Naive thymus-derived CD4-positive, alpha-beta T cell (primary cell): ENCODE measurements around the gene GGACT. TPM values are rescaled to one million over a fixed set of nuclear protein-coding genes. Genes with fewer than 3 reads are reported as not detected.

Experiments
- ATAC-seq: fragments of 150-1000 bp; cut with Tn5 transposase; 2 replicates; pipeline ENCODE4 v1.10.0; 2021; ENCODE audit warnings: mild to moderate bottlenecking, moderate library complexity
- CTCF ChIA-PET: fragments of 350-600 bp; sonication (Branson Sonifier 250); formaldehyde crosslinking; loops from one replicate; lab custom pipeline; 2021; ENCODE audit warnings: antibody characterized with exemption; lab: Charles Lee
- POLR2A ChIA-PET: fragments of 350-600 bp; sonication (Branson Sonifier 250); formaldehyde crosslinking; loops from one replicate; lab custom pipeline; 2021; ENCODE audit warnings: antibody characterized with exemption, inconsistent platforms; lab: Charles Lee
- DNase-seq, 9 donors: peaks; one replicate each; pipeline versions ENCODE4 v3.0.0 to v3.0.0-alpha.2; 2020 to 2022; ENCODE audit warnings: mixed read lengths in 1 of 9
- H3K27ac ChIP-seq: one replicate; pipeline ENCODE4 v1.7.0; 2013; ENCODE audit warnings: mild to moderate bottlenecking, low read depth, low read length, moderate library complexity
- H3K27me3 ChIP-seq, 2 donors: one replicate each; pipeline ENCODE4 v1.7.0; 2013; ENCODE audit warnings: low read length in 2 of 2, mild to moderate bottlenecking in 2 of 2, moderate library complexity in 2 of 2; ENCODE audit not compliant: control insufficient read depth in 2 of 2, insufficient read depth in 2 of 2
- H3K36me3 ChIP-seq, 3 experiments: 1 replicate in 2 of 3; 2 replicates in 1 of 3; pipeline ENCODE4 v1.7.0; 2013; ENCODE audit warnings: low read length in 3 of 3, mild to moderate bottlenecking in 3 of 3, moderate library complexity in 1 of 3; ENCODE audit not compliant: insufficient read depth in 3 of 3, control insufficient read depth in 2 of 3
- H3K4me1 ChIP-seq, 2 donors: one replicate each; pipeline ENCODE4 v1.7.0; 2013; ENCODE audit warnings: low read length in 2 of 2, mild to moderate bottlenecking in 2 of 2, moderate library complexity in 1 of 2; ENCODE audit not compliant: control insufficient read depth in 2 of 2, insufficient read depth in 2 of 2
- H3K4me3 ChIP-seq: 2 replicates; pipeline ENCODE4 v1.7.0; 2013; ENCODE audit warnings: mild to moderate bottlenecking, low read length
- H3K9me3 ChIP-seq, 3 experiments: 1 replicate in 2 of 3; 2 replicates in 1 of 3; pipeline ENCODE4 v1.7.0; 2013; ENCODE audit warnings: low read length in 3 of 3; ENCODE audit not compliant: control insufficient read depth in 2 of 3
- H3K27ac Mint-ChIP-seq, 9 donors: one replicate each; pipeline ENCODE4 v1.8.0; 2020 to 2022; ENCODE audit warnings: mixed read lengths in 9 of 9, mild to moderate bottlenecking in 8 of 9, moderate library complexity in 5 of 9, inconsistent platforms in 2 of 9
- H3K27me3 Mint-ChIP-seq, 5 donors: one replicate each; pipeline ENCODE4 v1.8.0; 2021 to 2022; ENCODE audit warnings: mixed read lengths in 5 of 5, mild to moderate bottlenecking in 1 of 5
- H3K36me3 Mint-ChIP-seq, 5 donors: one replicate each; pipeline ENCODE4 v1.8.0; 2020 to 2022; ENCODE audit warnings: mixed read lengths in 5 of 5, mild to moderate bottlenecking in 3 of 5, inconsistent platforms in 1 of 5
- H3K4me1 Mint-ChIP-seq, 7 donors: one replicate each; pipeline ENCODE4 v1.8.0; 2020 to 2022; ENCODE audit warnings: mixed read lengths in 7 of 7, mild to moderate bottlenecking in 3 of 7, inconsistent platforms in 1 of 7
- H3K4me3 Mint-ChIP-seq, 10 donors: one replicate each; pipeline ENCODE4 v1.8.0; 2020 to 2022; ENCODE audit warnings: mild to moderate bottlenecking in 10 of 10, mixed read lengths in 10 of 10, moderate library complexity in 6 of 10, inconsistent platforms in 2 of 10
- H3K9me3 Mint-ChIP-seq, 11 donors: one replicate each; pipeline ENCODE4 v1.8.0; 2020 to 2022; ENCODE audit warnings: mixed read lengths in 11 of 11, mild to moderate bottlenecking in 4 of 11, inconsistent platforms in 1 of 11, moderate library complexity in 1 of 11
- intact Hi-C, 2 donors: fragments of 100-400 bp; cut with micrococcal nuclease; formaldehyde crosslinking; loops; one replicate each; pipeline ENCODE4 v1.15.1; 2023
- polyA plus RNA-seq, 2 donors: library from polyadenylated mRNA; unstranded; fragments of 300-500 nt; fragmentation: Illumina TruSeq; gene quantifications; one replicate each; pipeline ENCODE4 v1.2.3, GENCODE V29; 2021
- total RNA-seq, 6 experiments: library from RNA in 5 of 6; stranded (reverse) in 5 of 6; gene quantifications; 1 replicate in 5 of 6; 2 replicates in 1 of 6; pipeline ENCODE4 v1.2.3 and lab custom pipeline; 2021 to 2026

GGACT gene
- total and polyA plus RNA-seq, 7 experiments from 2014 or later, result 4.9 to 10.4 (median 7.4) TPM

GRCh38 chr13:100512422-100512821 lies 76.2 kb downstream of the GGACT start:
- Mint-ChIP-seq H3K27ac (peak overlapping the region in 1 of 9 donors; percentile 26), H3K9me3 (no peaks in the 10 kb centered on the region), H3K36me3 (no peaks in the 10 kb centered on the region), H3K4me1 (peaks cover 0 to 25% (median 6%) of the 10 kb centered on the region in 7 donors), H3K27me3 (peaks cover 0 to 4% (median 0%) of the 10 kb centered on the region in 5 donors), H3K4me3 (no peak overlapping the region)
- peaks cover 0 to under 1% of the 10 kb centered on the region in 2 donors for H3K4me1 ChIP-seq
- DNase-seq, result no peak
- no peak overlapping the region for H3K4me3 ChIP-seq
- no peaks in the 10 kb centered on the region for H3K36me3 ChIP-seq
- intact Hi-C loops, result loop anchor here (5.0 to 10.0 kb wide), 3 partner anchors 988 to 1248 kb away; no protein-coding TSS in a partner anchor
- no peaks in the 10 kb centered on the region for H3K9me3 ChIP-seq
- ATAC-seq, result no peak
- no peaks in the 10 kb centered on the region for H3K27me3 ChIP-seq
- H3K27ac ChIP-seq, result no peak overlapping the region
- POLR2A ChIA-PET, result no interaction called here
- CTCF ChIA-PET, result interaction anchor here (0.7 to 1.9 kb wide), 4 partner anchors 10 to 856 kb away, joined by 3 to 10 read pairs (median 4); no protein-coding TSS in a partner anchor

- Mint-ChIP-seq H3K9me3 (no peaks in the 10 kb centered on the region), H3K27me3 (peaks cover 0 to 4% (median 0%) of the 10 kb centered on the region in 5 donors), H3K4me1 (peaks cover 4 to 32% (median 10%) of the 10 kb centered on the region in 7 donors), H3K4me3 (no peak overlapping the region), H3K27ac (no peak overlapping the region), H3K36me3 (peaks cover 0 to 1% (median 0%) of the 10 kb centered on the region in 5 donors)
- intact Hi-C loops, result loop anchor here (5.0 to 10.0 kb wide), 3 partner anchors 987 to 1247 kb away; no protein-coding TSS in a partner anchor
- CTCF ChIA-PET, result interaction anchor here (1.9 kb wide), 2 partner anchors 595 to 855 kb away, joined by 4 to 10 read pairs; no protein-coding TSS in a partner anchor
- H3K4me1 ChIP-seq, result peaks cover 0 to 5% of the 10 kb centered on the region in 2 donors
- H3K9me3 ChIP-seq, result no peaks in the 10 kb centered on the region
- H3K4me3 ChIP-seq, result no peak overlapping the region
- H3K27me3 ChIP-seq, result no peaks in the 10 kb centered on the region
- ATAC-seq (no peak), DNase-seq (no peak)
- POLR2A ChIA-PET, result no interaction called here
- H3K27ac ChIP-seq, result no peak overlapping the region
- no peaks in the 10 kb centered on the region for H3K36me3 ChIP-seq
Observed at GRCh38 chr13:100511466-100511865, 77.1 kb downstream of the GGACT start.

GRCh38 chr13:100510208-100510957 lies 78.2 kb downstream of the GGACT start:
- Mint-ChIP-seq H3K27me3 (peaks cover 0 to 4% (median 0%) of the 10 kb centered on the region in 5 donors), H3K9me3 (no peaks in the 10 kb centered on the region), H3K36me3 (peaks cover 0 to 5% (median 0%) of the 10 kb centered on the region in 5 donors), H3K4me1 (peaks cover 10 to 40% (median 16%) of the 10 kb centered on the region in 7 donors), H3K27ac (peak overlapping the region in 1 of 9 donors; percentile 32), H3K4me3 (no peak overlapping the region)
- no peaks in the 10 kb centered on the region for H3K27me3 ChIP-seq
- CTCF ChIA-PET, result interaction anchor here (1.9 kb wide), 2 partner anchors 594 to 854 kb away, joined by 4 to 10 read pairs; no protein-coding TSS in a partner anchor
- H3K36me3 ChIP-seq, result no peaks in the 10 kb centered on the region
- H3K4me3 ChIP-seq, result no peak overlapping the region
- peaks cover 4 to 5% of the 10 kb centered on the region in 2 donors for H3K4me1 ChIP-seq
- POLR2A ChIA-PET, result interaction anchor here (0.6 to 1.1 kb wide), 2 partner anchors 854 to 1485 kb away, joined by 3 read pairs; no protein-coding TSS in a partner anchor
- DNase-seq (no peak), ATAC-seq (no peak)
- intact Hi-C loops, result loop anchor here (5.0 to 10.0 kb wide), 3 partner anchors 986 to 1246 kb away; no protein-coding TSS in a partner anchor
- no peaks in the 10 kb centered on the region for H3K9me3 ChIP-seq
- no peak overlapping the region for H3K27ac ChIP-seq

GRCh38 chr13:100508996-100509395 lies 79.6 kb downstream of the GGACT start:
- Mint-ChIP-seq H3K27ac (no peak overlapping the region), H3K4me3 (no peak overlapping the region), H3K36me3 (peaks cover 0 to 5% (median 0%) of the 10 kb centered on the region in 5 donors), H3K9me3 (no peaks in the 10 kb centered on the region), H3K4me1 (peaks cover 6 to 37% (median 15%) of the 10 kb centered on the region in 7 donors), H3K27me3 (no peaks in the 10 kb centered on the region)
- Histone ChIP-seq H3K9me3 (no peaks in the 10 kb centered on the region), H3K27ac (no peak overlapping the region), H3K27me3 (no peaks in the 10 kb centered on the region), H3K4me1 (peaks cover 4 to 5% of the 10 kb centered on the region in 2 donors), H3K4me3 (no peak overlapping the region), H3K36me3 (no peaks in the 10 kb centered on the region)
- ChIA-PET POLR2A (no interaction called here), CTCF (interaction anchor here (0.7 kb wide), 1 partner anchor 78 kb away, joined by 3 read pairs; no protein-coding TSS in a partner anchor)
- intact Hi-C loops, result loop anchor here in 1 of 2 donors (5.0 kb wide), 1 partner anchor 117 kb away; no protein-coding TSS in a partner anchor
- ATAC-seq (no peak), DNase-seq (no peak)

- Histone ChIP-seq H3K4me1 (peaks cover 4 to 5% of the 10 kb centered on the region in 2 donors), H3K27me3 (no peaks in the 10 kb centered on the region), H3K4me3 (no peak overlapping the region), H3K27ac (no peak overlapping the region), H3K36me3 (no peaks in the 10 kb centered on the region), H3K9me3 (no peaks in the 10 kb centered on the region)
- H3K4me3 Mint-ChIP-seq, result no peak overlapping the region
- H3K4me1 Mint-ChIP-seq, result peaks cover 6 to 36% (median 15%) of the 10 kb centered on the region in 7 donors
- ChIA-PET CTCF (no interaction called here), POLR2A (no interaction called here)
- DNase-seq (no peak), ATAC-seq (no peak)
- H3K36me3 Mint-ChIP-seq, result peaks cover 0 to 5% (median 0%) of the 10 kb centered on the region in 5 donors
- no peaks in the 10 kb centered on the region for H3K27me3 Mint-ChIP-seq
- no peak overlapping the region for H3K27ac Mint-ChIP-seq
- intact Hi-C loops, result loop anchor here in 1 of 2 donors (5.0 kb wide), 1 partner anchor 116 kb away; no protein-coding TSS in a partner anchor
- H3K9me3 Mint-ChIP-seq, result no peaks in the 10 kb centered on the region
Observed at GRCh38 chr13:100508455-100508854, 80.1 kb downstream of the GGACT start.

- POLR2A ChIA-PET, result no interaction called here
- intact Hi-C loops, result loop anchor here in 1 of 2 donors (5.0 kb wide), 1 partner anchor 115 kb away; no protein-coding TSS in a partner anchor
- H3K4me1 ChIP-seq, result peaks cover 4 to 5% of the 10 kb centered on the region in 2 donors
- Mint-ChIP-seq H3K9me3 (peaks cover 0 to 3% (median 0%) of the 10 kb centered on the region in 11 donors), H3K27ac (peak overlapping the region in 7 of 9 donors; percentile 2 to 84 (median 58)), H3K27me3 (no peaks in the 10 kb centered on the region), H3K4me3 (peak overlapping the region; percentile 51 to 83 (median 72)), H3K4me1 (peaks cover 6 to 29% (median 15%) of the 10 kb centered on the region in 7 donors), H3K36me3 (peaks cover 0 to 11% (median 3%) of the 10 kb centered on the region in 5 donors)
- DNase-seq (no peak), ATAC-seq (peak; percentile 55)
- no peaks in the 10 kb centered on the region for H3K27me3 ChIP-seq
- H3K27ac ChIP-seq, result no peak overlapping the region
- CTCF ChIA-PET, result no interaction called here
- H3K36me3 ChIP-seq, result no peaks in the 10 kb centered on the region
- peak overlapping the region; percentile 21 for H3K4me3 ChIP-seq
- H3K9me3 ChIP-seq, result no peaks in the 10 kb centered on the region
Observed at GRCh38 chr13:100506600-100507422, 81.8 kb downstream of the GGACT start.
